GM18526 (cell line): ENCODE data around the gene SLC38A3.

ENCODE experiments used
- POLR2A ChIP-seq: IDR thresholded peaks from 3 replicates; pipeline ENCODE4 v1.6.1; 2011; ENCODE audit not compliant: insufficient read length; ENCODE audit errors: extremely low read depth

SLC38A3 gene

GRCh38 chr3:50194903-50195500 lies 10.1 kb upstream of the SLC38A3 start:
- no peak for TF ChIP-seq POLR2A

DNA sequence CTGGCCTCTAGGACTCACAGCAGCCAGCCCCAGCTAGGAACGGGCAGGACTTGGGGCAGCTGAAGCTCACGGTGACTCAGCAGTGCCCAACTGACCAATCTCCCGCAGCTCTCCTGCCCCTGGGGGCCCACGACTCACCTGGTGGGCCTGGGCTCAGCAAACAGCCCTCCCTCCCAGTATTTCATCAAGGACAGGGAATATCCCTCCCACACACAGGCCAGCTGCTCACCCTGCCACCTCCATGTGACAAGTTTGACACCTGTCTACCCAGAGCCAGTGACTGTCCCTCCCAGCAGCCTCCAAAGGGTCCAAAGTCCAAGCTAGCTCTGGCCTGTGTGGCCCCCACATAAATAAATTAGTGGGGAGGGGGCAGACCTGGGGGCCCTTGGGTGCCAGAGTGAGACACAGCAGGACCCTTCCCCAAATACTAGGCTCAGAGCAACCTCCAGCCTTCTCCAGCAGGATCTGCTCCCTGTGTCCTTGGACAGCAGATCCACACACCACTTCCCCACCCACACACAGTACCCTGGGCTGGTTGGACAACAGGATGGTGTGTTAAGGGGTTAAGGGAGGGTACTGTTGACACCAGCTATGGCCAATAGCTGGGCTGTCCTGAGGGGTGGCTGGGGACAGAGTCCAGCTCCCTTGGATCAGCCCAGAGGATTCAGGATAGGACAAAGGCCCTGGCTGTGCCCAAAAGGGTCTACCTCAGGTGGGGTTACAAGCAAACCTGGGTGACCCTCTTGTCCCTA lies 9.4 kb upstream of the SLC38A3 start:
- no peak for TF ChIP-seq POLR2A

- no peak for TF ChIP-seq POLR2A
Measured at GRCh38 chr3:50196253-50196801, 8.7 kb upstream of the SLC38A3 start.

DNA sequence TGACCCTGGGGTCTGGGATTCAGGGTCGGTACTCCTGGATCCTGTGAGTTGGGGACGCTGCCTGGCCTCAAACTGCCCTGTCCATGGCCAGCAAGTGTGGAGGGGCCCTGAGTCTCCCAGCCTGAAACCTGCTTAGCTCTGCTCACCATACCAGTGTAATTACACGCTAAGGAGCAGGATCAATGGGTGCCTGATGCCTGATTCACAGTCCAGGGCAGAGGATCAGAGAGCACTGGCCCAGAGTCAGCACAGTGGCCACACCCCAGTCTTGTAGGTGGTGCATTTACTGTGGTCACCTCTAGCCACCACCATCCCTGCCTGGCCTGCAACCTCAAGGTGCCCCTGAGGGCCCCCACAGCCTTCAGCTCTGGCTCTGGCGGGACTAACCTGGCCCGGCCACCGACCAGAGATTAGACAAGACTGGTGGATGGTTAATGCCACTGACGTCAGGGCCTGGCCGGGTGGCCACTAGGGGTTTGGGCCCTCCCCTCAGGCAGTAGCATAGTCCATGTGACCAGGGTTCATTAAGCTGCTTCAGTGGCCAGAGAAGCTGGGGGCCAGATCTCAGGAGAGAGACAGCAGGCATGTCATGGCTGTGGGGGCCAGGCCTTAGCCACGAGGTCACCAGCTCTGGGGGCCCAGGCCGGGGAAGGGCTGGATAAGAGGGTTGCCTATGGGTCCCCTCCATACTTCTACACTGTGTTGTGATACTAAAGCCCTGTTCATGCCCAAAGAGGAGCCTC lies 3.3 kb upstream of the SLC38A3 start:
- TF ChIP-seq POLR2A = no peak

DNA sequence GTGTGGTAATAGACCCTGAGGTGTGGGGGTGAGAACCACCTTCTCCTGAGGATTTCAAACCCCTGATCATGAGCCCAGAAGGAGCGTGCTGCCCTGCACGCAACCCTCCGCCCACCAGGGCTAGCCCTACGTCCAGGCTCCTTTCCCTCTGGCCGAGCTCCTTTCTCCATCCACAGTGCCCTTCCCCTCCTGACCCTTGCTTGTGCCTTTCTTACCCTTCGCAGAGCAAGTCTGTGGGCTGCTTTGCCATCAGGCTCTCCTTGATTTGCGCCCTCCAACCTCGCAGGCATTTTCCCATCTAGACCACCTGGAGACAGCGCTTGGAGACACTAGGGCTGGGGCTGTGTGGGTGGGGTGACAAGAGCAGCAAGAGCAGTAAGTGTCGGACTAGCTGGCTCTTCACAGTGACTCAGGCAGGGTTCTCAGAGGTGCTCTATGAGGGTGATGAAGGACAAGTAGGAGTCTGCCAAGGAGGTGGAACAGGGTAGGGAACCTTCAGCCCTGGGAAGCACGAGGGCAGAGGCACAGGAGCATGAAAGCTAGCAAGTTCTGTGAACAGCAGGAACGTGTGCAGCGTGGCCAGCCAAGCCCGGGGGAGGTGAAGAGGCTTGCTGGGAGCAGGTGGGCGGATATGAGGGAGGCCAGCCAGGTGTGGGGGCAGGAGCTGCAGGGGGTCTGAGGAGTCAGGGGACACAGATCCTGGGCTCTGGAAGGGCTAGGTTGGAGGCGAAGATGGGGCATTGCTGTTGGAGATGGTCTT lies 2.5 kb upstream of the SLC38A3 start:
- TF ChIP-seq POLR2A = no peak

GRCh38 chr3:50203113-50203808 lies 1.8 kb upstream of the SLC38A3 start:
- TF ChIP-seq POLR2A = no peak

GRCh38 chr3:50203809-50204803 lies 965 bp upstream of the SLC38A3 start:
- TF ChIP-seq POLR2A = no peak

DNA sequence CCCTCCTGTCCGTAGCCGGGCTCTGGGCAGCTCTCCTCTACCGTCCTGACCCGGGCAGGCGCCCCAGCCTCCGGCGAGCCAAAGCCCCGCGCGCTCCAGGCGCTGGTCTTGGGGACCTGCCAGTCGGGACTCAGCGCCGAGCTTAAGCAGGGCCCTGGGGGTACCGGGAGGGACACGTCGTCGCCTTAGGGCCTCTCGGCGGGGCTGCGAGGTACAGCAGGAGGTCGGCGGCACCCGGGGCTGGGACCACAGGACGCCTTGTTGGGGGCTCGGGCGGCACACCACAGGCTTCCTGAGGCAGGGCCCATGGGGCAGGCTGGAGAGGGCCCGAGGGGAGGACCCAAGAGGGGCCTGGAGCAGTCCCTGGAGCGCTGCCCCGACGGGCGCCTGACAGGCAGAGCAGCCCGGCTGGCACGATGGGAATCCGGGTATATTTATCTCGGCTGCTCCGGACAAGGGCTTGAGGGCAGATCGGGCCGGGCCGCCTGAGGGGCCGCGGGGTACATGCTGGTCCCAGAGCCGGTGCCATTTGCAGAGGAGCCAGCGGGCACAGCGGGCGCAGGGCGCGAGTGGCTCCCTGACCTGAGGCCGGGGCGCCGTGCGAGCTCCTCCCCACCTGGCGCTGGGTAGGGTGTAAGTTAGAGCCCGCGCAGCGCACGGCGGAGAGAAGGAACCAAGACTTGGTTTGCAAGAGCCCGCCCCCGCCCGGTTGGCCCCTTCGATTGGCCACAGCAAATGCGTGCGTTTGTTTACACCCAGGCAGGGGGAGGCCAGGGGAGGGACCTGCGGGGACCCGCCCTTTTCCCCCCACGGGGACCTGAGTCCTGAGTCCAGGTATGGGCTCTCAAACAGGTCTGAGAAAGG lies 574 bp downstream of the SLC38A3 start:
- no peak for TF ChIP-seq POLR2A

DNA sequence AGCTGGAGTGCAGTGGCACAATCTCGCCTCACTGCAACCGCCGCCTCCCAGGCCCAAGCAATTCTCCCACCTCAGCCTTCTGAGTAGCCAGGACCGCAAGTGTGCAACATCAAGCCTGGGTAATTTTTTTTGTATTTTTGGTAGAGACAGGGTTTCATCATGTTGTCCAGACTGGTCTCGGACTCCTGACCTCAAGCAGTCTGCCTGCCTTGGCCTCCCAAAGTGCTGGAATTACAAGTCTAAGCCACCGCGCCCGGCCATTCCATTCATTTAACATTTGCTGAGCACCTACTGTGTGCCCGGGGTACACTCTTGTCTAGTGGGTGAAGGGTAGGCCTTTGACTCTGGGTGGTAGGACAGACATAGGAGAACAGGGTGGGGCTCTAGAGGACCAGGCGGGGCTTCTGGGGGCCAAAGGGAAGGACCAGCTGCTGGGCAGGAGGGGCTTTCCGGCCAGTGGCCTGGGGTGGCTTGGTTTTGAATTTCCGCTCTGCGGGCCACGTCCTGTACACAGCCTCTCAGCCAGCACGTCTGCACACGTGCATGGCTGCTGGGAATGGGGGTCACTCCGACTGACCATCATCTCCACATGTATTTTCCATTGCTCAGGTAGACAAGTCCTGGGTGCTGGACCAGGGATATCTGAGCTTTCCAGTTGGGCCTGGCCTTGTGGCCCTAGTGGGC lies 2.4 kb downstream of the SLC38A3 start:
- TF ChIP-seq POLR2A = no peak

DNA sequence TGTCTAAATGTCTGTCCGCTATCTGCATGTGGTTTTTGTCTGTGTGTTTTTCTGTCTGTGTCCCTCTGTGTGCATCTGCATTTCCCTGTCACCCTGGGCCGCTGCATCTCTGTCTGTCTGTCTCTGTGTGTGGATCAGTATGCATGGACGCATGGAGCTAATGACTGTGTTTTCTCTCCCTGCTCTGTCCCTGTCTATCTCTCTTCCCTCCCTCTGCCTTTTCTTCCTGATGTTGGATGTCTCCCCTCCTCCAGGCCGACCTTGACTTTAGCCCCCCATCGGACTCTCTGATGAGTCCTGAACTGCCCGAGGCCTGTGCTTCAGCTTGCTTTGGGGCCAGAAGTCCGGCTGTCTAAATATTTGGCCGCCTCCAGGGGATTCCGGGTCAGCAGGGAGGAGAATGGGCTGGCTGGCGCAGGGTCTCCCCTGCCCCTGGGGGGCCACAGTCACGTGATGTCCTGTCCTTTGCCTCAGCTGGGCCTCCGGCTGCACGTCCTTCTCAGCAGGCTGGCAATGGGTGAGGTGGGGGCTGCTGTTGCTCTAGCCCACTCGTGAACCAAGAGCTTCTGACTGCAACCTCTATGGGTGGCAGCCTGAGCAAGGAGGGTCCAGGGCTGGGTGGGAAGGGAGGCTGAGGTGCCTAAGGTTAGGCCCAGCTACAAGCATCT lies 3.7 kb downstream of the SLC38A3 start:
- TF ChIP-seq POLR2A = no peak

GRCh38 chr3:50210176-50210509 lies 5.1 kb downstream of the SLC38A3 start:
- no peak for TF ChIP-seq POLR2A
